Fibroblast of lung (primary cell): ENCODE measurements around the gene KIF26B. TPM values are rescaled to one million over a fixed set of nuclear protein-coding genes. Genes with fewer than 3 reads are reported as not detected.

ENCODE experiments used
- DNase-seq, 2 donors: peaks; one replicate each; pipeline versions ENCODE4 v3.0.0 to v3.0.0-alpha.2; 2010; ENCODE audit warnings: low read depth in 2 of 2
- H2AFZ ChIP-seq: 2 replicates; pipeline ENCODE4 v1.5.1; 2012; ENCODE audit warnings: low read length, control low read depth, inconsistent platforms
- H3K27ac ChIP-seq: 2 replicates; pipeline ENCODE4 v1.5.1; 2011; ENCODE audit warnings: low read length, control low read depth; ENCODE audit not compliant: insufficient read depth
- H3K27me3 ChIP-seq: 2 replicates; pipeline ENCODE4 v1.5.1; 2011; ENCODE audit warnings: mild to moderate bottlenecking, low read length; ENCODE audit not compliant: control insufficient read depth, insufficient read depth
- H3K36me3 ChIP-seq: 2 replicates; pipeline ENCODE4 v1.5.1; 2011; ENCODE audit warnings: low read length; ENCODE audit not compliant: control insufficient read depth, insufficient read depth
- H3K4me1 ChIP-seq: 2 replicates; pipeline ENCODE4 v1.5.1; 2011; ENCODE audit warnings: low read length; ENCODE audit not compliant: control insufficient read depth, insufficient read depth; ENCODE audit errors: extremely low read depth
- H3K4me2 ChIP-seq: 2 replicates; pipeline ENCODE4 v1.5.1; 2011; ENCODE audit warnings: low read length, control low read depth; ENCODE audit not compliant: insufficient read depth; ENCODE audit errors: extremely low read depth
- H3K4me3 ChIP-seq, 4 experiments: fragments of 200-600 bp in 1 of 4; sonication (generic) in 1 of 4; replicated peaks in 1 of 4; 2 replicates each; pipeline ENCODE4 v1.5.1; 2011 to 2016; ENCODE audit warnings: low read length in 4 of 4, low read depth in 3 of 4, mild to moderate bottlenecking in 3 of 4, control low read depth in 2 of 4, inconsistent platforms in 1 of 4, mixed read lengths in 1 of 4; ENCODE audit not compliant: insufficient read depth in 1 of 4; ENCODE audit errors: control extremely low read depth in 1 of 4
- H3K79me2 ChIP-seq: 2 replicates; pipeline ENCODE4 v1.5.1; 2012; ENCODE audit warnings: mild to moderate bottlenecking, low read length, inconsistent platforms; ENCODE audit not compliant: control insufficient read depth, insufficient read depth
- H3K9ac ChIP-seq: 2 replicates; pipeline ENCODE4 v1.5.1; 2011; ENCODE audit warnings: mild to moderate bottlenecking, low read length, control low read depth; ENCODE audit not compliant: insufficient read depth
- H3K9me3 ChIP-seq: 2 replicates; pipeline ENCODE4 v1.5.1; 2012; ENCODE audit warnings: low read depth, low read length; ENCODE audit not compliant: control insufficient read depth, insufficient read depth
- H4K20me1 ChIP-seq: 2 replicates; pipeline ENCODE4 v1.5.1; 2011; ENCODE audit warnings: low read length; ENCODE audit not compliant: control insufficient read depth, insufficient read depth; ENCODE audit errors: extremely low read depth
- EZH2 ChIP-seq: IDR thresholded peaks from 2 replicates; pipeline ENCODE4 v1.5.1; 2012; ENCODE audit warnings: low read length, control low read depth, mild to moderate bottlenecking; ENCODE audit errors: missing control alignments
- polyA plus RNA-seq, 2 donors: library from polyadenylated mRNA; depleted of rRNA in 1 of 2; stranded (reverse) in 1 of 2; unstranded in 1 of 2; fragments of >200 nt; gene quantifications; 2 replicates each; pipeline ENCODE4 v1.2.1, GENCODE V29; 2011 to 2012; ENCODE audit warnings: missing spikeins in 1 of 2
- total RNA-seq: library from RNA; depleted of rRNA; stranded (reverse); fragments of >200 nt; gene quantifications from 2 replicates; pipeline ENCODE4 v1.2.1, GENCODE V29; 2014
- TF ChIP-seq, protein P1 (sequence below), 2 donors: IDR thresholded peaks in 1 of 2; conservative IDR thresholded peaks in 1 of 2; 1 replicate in 1 of 2; 2 replicates in 1 of 2; pipeline ENCODE4 v1.5.1; 2011 to 2012; ENCODE audit warnings: low read length in 2 of 2, control low read depth in 1 of 2, inconsistent platforms in 1 of 2, low read depth in 1 of 2, mild to moderate bottlenecking in 1 of 2

Gene KIF26B
- total and polyA plus RNA-seq, 2 donors (not counting 1 experiment from before 2014, with no cell fraction given), result 5.3 to 6.1 TPM

- Histone ChIP-seq H2AFZ (no peak overlapping the region), H3K79me2 (no peaks in the 10 kb centered on the region), H3K27ac (no peak overlapping the region), H3K4me2 (no peak overlapping the region), H3K4me3 (no peak overlapping the region), H4K20me1 (no peaks in the 10 kb centered on the region), H3K36me3 (no peaks in the 10 kb centered on the region), H3K9me3 (no peaks in the 10 kb centered on the region), H3K27me3 (no peaks in the 10 kb centered on the region), H3K9ac (no peak overlapping the region), H3K4me1 (no peaks in the 10 kb centered on the region)
- TF ChIP-seq, protein P1, sequence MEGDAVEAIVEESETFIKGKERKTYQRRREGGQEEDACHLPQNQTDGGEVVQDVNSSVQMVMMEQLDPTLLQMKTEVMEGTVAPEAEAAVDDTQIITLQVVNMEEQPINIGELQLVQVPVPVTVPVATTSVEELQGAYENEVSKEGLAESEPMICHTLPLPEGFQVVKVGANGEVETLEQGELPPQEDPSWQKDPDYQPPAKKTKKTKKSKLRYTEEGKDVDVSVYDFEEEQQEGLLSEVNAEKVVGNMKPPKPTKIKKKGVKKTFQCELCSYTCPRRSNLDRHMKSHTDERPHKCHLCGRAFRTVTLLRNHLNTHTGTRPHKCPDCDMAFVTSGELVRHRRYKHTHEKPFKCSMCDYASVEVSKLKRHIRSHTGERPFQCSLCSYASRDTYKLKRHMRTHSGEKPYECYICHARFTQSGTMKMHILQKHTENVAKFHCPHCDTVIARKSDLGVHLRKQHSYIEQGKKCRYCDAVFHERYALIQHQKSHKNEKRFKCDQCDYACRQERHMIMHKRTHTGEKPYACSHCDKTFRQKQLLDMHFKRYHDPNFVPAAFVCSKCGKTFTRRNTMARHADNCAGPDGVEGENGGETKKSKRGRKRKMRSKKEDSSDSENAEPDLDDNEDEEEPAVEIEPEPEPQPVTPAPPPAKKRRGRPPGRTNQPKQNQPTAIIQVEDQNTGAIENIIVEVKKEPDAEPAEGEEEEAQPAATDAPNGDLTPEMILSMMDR (conservative IDR thresholded peaks at IDR 0.05 in 1 of 2, IDR thresholded peaks at IDR 0.05 in 1 of 2; ENCODE audit: low read depth in 1 of 2, low read length in 2 of 2), result no peak
- no peak for TF ChIP-seq EZH2
- DNase-seq, result no peak
Observed at GRCh38 chr1:245272676-245273075, 117.9 kb downstream of the KIF26B start.

GRCh38 chr1:245276445-245276844 lies 121.7 kb downstream of the KIF26B start:
- Histone ChIP-seq H3K9ac (no peak overlapping the region), H3K27me3 (no peaks in the 10 kb centered on the region), H3K4me3 (no peak overlapping the region), H3K4me1 (no peaks in the 10 kb centered on the region), H3K36me3 (no peaks in the 10 kb centered on the region), H4K20me1 (no peaks in the 10 kb centered on the region), H3K27ac (no peak overlapping the region), H3K9me3 (no peaks in the 10 kb centered on the region), H3K4me2 (no peak overlapping the region), H2AFZ (no peak overlapping the region), H3K79me2 (no peaks in the 10 kb centered on the region)
- no peak for DNase-seq
- no peak for TF ChIP-seq EZH2
- TF ChIP-seq, protein P1 (conservative IDR thresholded peaks at IDR 0.05 in 1 of 2, IDR thresholded peaks at IDR 0.05 in 1 of 2; ENCODE audit: low read depth in 1 of 2, low read length in 2 of 2), result no peak

- TF ChIP-seq, protein P1 (conservative IDR thresholded peaks at IDR 0.05 in 1 of 2, IDR thresholded peaks at IDR 0.05 in 1 of 2; ENCODE audit: low read depth in 1 of 2, low read length in 2 of 2), result no peak
- no peak for TF ChIP-seq EZH2
- Histone ChIP-seq H3K27ac (no peak overlapping the region), H3K4me2 (no peak overlapping the region), H4K20me1 (no peaks in the 10 kb centered on the region), H3K27me3 (no peaks in the 10 kb centered on the region), H3K36me3 (no peaks in the 10 kb centered on the region), H3K4me1 (no peaks in the 10 kb centered on the region), H3K9me3 (no peaks in the 10 kb centered on the region), H2AFZ (no peak overlapping the region), H3K9ac (no peak overlapping the region), H3K4me3 (no peak overlapping the region), H3K79me2 (no peaks in the 10 kb centered on the region)
- DNase-seq, result no peak
Observed at GRCh38 chr1:245277276-245277675, 122.5 kb downstream of the KIF26B start.
